NCI-H187 (cell line): Measurements from ENCODE around the gene COL13A1.

Experiments
- DNase-seq, 2 experiments: peaks; one replicate each; lab custom pipeline; 2025; lab: John Stamatoyannopoulos, UW

The COL13A1 gene

GRCh38 chr10:69801434-69802315 lies at the start of gene COL13A1:
COL13A1 (plus strand) TSS chr10:69801906; CDS start chr10:69802424, 518 bp downstream.
- DNase-seq = peak in 1 of 2 experiments; percentile 25

DNA sequence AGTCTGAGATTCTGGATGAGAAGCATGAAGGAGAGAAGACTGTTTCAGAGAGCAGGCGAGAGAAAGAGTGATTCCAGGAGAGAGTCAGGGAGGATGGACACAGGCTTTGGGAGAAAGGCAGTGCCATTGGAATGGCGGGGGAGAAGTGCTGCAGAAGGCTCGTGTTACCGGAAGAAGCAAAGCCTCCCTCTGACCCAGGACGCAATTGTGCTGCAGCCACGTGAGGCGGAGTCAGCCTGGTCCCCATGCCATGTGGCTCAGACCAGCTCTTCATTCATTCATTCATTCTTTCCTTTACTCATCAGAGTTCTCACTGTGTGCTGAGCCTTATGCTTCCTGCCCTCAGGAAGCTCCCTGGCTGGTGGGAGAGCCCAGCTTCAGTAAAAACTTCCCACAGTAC lies 49.2 kb upstream of the COL13A1 start:
- no peak for DNase-seq

- DNase-seq = no peak
These were observed 45.4 kb upstream of the COL13A1 start for GRCh38 chr10:69756279-69756678.

- DNase-seq = no peak
These were observed 44.5 kb upstream of the COL13A1 start for GRCh38 chr10:69757206-69757552.

GRCh38 chr10:69757553-69758309 lies 44.0 kb upstream of the COL13A1 start:
- DNase-seq = peak in 1 of 2 experiments; percentile 0

DNA sequence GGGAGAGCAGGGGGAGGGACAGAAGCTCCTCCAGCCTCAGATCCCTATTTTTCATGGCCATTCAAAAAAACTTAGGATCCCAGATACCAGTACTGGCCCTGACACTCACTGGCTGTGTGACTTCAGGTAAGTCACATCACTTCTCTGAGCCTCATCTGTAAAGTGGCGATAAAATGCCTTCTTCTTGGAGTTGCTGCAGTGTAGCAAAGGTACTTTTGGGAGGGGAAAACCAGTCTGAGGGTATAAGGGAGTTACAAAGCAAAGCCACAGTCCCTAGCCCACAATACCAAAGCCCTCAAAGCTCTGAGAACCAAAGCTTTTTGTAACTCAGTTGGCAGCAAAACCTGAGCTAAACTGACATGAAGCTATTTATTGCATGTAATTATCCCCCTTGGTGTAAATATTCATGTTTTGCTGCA lies 43.4 kb upstream of the COL13A1 start:
- no peak for DNase-seq

DNA sequence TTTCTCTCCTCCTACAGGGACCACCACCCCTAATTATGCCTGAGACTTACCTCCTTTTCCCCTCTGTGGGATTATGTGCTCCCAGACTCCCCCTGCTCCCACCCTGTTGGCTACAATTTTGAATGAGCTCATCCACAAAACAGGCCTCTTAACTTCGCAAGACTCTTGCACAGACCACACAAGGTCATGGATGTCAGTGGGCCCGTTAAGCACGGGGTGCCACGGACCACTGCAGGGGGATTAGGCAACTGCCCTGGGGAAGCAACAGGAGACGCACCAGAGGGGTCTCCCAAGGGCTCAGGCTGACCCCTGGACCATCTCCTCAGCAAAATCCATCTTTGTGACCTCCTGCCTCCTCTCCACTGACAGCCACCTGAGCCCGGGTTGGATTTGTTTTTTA lies 42.1 kb upstream of the COL13A1 start:
- DNase-seq = no peak

- DNase-seq = no peak
These were observed 41.6 kb upstream of the COL13A1 start for GRCh38 chr10:69760072-69760471.

GRCh38 chr10:69761320-69761719 lies 40.4 kb upstream of the COL13A1 start:
- no peak for DNase-seq

DNA sequence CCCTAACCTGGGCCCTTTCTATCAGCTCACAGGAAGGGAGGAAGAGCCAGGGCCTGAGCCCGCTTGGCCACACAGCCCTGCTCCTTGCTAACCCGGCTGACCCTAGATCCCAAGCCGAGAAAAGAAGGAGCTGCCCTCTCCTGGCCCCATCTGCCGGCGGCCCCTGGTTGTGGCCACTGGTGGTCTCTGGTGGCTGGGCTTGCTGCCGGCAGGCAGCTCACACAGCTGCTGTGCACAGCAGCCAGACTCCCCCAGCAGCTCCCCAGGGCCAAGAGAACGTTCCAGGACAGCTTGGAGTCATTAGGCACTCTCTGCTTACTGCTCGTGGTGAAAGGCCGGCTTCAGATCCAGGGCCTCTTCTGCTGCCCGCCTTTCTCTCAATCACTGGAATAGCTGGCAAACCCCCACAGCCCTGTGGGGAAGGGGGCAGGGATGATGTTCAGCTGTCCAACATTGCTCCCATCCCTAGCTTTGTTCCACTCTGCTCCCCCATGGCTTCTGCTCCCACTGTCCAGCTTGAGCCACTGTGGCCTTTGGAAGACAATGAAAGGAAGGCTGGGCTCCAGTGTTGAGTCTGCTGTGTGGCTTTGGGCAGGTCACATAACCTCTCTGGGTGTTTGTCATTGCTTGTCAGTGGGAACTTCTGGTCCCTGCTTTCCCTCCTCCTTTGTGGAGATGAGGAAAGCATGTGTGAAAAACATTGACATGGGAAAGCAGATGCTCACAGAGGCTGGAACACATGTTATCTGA lies 35.4 kb upstream of the COL13A1 start:
- no peak for DNase-seq

GRCh38 chr10:69767793-69768192 lies 33.9 kb upstream of the COL13A1 start:
- DNase-seq = no peak

DNA sequence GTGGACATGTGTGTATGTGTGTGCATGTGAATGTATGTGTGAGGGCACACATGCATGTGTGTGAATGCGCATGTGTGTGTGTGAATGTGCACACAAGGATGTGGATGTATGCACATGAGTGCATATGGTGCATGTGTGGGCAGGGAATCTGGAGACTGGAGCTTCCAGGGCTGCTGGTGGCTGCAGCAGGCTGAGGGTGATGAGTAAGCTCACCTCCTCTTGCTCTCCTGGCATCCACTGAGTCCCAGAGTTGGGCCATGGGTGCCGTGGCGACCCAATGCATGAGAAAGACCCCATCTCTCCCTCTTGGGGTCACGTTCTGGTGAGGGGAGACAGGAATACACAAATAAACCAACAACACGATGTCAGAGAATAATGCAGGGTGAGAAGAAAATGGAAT lies 33.3 kb upstream of the COL13A1 start:
- DNase-seq = no peak

DNA sequence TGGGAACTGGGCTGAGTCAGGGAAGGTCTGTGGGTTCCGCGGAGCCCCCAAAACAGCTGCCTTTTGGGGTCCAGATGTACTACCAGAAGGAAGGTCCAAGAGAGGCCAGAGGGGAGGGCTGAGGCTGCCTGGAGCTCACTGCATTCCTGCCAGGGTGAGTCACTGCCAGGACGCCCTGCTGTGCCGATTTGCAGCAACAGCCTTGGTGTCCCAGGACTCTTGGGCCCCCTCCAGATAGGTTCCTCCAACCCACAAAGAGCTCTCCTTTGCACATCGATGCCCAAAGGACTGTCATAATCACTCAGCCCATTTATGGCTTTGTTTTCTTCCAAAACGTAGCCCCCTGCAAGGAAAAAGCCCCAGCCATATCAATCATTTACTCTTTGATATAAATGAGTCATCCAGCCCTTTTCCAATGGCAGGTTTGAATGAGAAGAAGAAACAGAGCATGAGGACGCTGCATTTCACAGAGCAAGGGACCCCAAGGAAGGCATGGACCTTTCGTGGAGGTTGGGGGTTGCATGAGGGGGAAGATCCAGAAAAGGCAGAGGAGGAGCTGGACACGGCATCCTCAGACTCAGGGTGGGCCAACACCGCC lies 32.2 kb upstream of the COL13A1 start:
- DNase-seq = no peak

DNA sequence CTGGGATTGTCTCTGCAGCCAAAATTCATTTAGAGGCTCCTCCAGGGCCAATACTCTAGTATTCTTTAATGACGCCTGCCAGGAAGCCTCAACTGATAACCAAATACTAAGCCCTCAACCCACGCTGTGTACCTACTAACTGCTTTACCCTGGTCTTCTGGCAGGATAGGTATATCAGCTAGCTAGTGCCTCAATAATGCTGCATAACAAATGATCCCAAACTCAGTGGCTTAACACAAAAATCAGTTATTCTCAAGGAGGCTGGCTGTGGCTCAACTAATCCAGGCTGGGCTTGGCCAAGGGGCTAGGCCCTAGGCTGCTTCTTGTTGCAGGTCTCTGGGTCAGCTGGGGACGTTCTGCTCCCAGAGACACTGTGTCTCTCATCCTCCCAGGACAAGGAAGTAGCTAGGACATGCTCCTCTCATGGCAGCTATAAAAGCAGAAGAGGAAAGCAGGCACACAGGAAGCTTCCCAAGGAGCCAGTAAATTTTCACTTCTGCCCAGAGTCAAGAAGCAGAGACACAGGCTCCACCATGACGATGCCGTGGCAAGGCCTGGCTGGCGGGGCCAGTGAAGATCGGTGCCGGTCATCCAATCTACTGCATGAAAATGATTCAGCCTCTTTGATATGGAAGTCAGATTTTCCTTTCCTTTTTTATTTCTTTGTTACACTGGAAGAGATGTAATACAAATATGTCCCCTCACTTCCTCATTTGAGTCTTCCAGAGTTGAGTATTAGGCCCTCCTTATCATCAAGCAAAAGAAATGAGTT lies 28.6 kb upstream of the COL13A1 start:
- DNase-seq = no peak

GRCh38 chr10:69774596-69774995 lies 27.1 kb upstream of the COL13A1 start:
- no peak for DNase-seq

DNA sequence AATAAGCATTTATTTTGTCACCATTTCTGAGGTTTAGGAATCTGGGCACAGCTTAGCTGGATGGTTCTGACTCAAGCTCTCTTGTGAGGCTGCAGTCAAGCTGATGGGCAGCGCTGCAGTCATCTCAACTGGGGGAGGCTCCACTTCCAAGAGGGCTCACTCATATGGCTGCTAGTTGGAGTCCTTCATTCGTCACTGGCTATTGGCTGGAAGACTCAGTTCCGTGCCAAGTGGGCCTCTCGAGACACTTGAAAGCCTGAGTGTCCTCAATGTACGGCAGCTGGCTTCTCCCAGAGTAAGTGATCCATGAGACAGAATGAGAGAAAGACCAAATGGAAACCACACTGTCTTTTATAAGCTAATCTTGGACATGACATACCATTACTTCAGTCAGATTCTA lies 21.6 kb upstream of the COL13A1 start:
- DNase-seq = peak; percentile 70 to 87

DNA sequence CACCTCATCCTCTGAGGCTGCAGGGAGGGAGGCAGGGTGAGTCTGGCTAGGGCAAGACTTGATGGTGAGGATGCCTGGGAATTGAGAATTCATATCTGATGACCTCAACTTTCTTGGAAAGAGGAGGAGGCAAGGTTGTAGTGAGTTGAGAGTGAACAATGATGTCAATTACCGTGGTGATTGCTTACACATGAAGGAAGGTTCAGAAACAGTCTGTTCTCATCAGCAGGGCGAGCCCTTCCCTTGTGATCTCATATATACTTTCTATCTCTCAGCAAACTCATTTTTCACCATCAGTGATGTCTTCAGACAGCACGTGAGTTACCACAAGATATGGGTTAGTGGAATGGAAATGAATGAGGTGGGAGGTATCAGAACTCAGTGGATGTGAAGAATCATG lies 20.1 kb upstream of the COL13A1 start:
- no peak for DNase-seq

DNA sequence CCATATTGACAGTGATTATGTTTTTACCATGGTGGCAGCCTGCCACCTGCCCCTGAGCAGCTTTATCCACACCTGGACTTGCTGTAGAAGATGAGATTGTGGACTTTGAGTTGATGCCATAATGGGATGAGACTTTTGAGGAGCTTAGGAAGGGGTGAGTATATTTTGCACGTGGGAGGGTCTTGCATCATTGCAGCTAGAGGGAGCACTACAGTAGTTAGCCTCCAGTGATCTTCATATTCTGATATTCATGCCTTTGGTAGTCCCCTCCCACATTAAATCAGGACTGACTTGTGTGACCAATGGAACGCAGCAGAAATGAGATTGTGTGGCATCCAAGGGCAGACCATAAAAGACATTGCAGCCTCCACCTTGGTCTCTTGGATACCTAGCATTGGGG lies 18.2 kb upstream of the COL13A1 start:
- no peak for DNase-seq

- DNase-seq = no peak
These were observed 14.9 kb upstream of the COL13A1 start for GRCh38 chr10:69786791-69787190.

- DNase-seq = no peak
These were observed 14.0 kb upstream of the COL13A1 start for GRCh38 chr10:69787681-69788080.

DNA sequence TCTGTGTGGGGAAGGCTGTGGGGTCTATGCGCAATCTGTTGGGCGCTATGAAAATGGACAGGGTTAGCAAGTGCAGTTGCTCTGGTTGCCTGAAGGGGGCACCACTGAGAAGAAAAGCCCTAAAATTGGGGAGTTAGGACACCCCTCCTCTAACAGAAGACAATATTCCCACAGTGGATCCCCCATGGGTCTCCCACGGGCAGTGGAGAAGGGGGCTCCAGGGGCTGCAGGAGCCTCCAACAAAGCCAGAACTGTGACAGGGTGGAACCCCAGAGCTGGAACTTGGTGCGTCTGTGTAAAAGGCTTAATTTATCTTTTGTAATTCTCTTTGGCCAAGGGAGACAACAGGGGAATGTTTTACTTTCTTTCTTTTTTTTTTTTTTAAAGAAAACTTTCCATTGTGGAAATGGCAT lies 12.5 kb upstream of the COL13A1 start:
- DNase-seq = no peak
